Endothelial cell of umbilical vein (primary cell): ENCODE data around the gene RDX.

Experiments used
- EZH2 ChIP-seq: IDR thresholded peaks from 2 replicates; pipeline ENCODE4 v1.6.1; 2012; ENCODE audit warnings: borderline replicate concordance, low read depth, mild to moderate bottlenecking, moderate library complexity, low read length, inconsistent platforms; ENCODE audit not compliant: severe bottlenecking
- FOS ChIP-seq: IDR thresholded peaks from 2 replicates; pipeline ENCODE4 v1.6.1; 2011; ENCODE audit warnings: mild to moderate bottlenecking, low read length, moderate library complexity, borderline replicate concordance; ENCODE audit not compliant: insufficient read depth
- GATA2 ChIP-seq: IDR thresholded peaks from 2 replicates; pipeline ENCODE4 v1.7.0; 2011; ENCODE audit warnings: low read depth, mild to moderate bottlenecking, moderate library complexity, mixed read lengths, low read length; ENCODE audit not compliant: insufficient read length, insufficient read depth
- JUN ChIP-seq: IDR thresholded peaks from 2 replicates; pipeline ENCODE4 v1.6.1; 2011; ENCODE audit warnings: borderline replicate concordance, low read depth; ENCODE audit not compliant: insufficient read length, insufficient read depth
- MAX ChIP-seq: IDR thresholded peaks from 2 replicates; pipeline ENCODE4 v1.6.1; 2011; ENCODE audit not compliant: insufficient read depth, insufficient read length
- MYC ChIP-seq: IDR thresholded peaks from one replicate; pipeline ENCODE4 v1.6.1; 2011; ENCODE audit warnings: mild to moderate bottlenecking, low read depth, low read length
- POLR2A ChIP-seq: IDR thresholded peaks from 2 replicates; pipeline ENCODE4 v1.6.1; 2012; ENCODE audit warnings: low read depth, mild to moderate bottlenecking, control low read depth, low read length
- POLR2AphosphoS5 ChIP-seq: IDR thresholded peaks from 2 replicates; pipeline ENCODE4 v1.6.1; 2012; ENCODE audit warnings: low read depth, mild to moderate bottlenecking, control low read depth, low read length, moderate library complexity; ENCODE audit not compliant: insufficient read depth
- TF ChIP-seq, protein P1 (sequence below), 2 donors: IDR thresholded peaks; 1 replicate in 1 of 2; 2 replicates in 1 of 2; pipeline ENCODE4 v1.5.1; 2011; ENCODE audit warnings: low read length in 2 of 2, mild to moderate bottlenecking in 2 of 2, moderate library complexity in 2 of 2, control low read depth in 1 of 2, inconsistent platforms in 1 of 2, low read depth in 1 of 2; ENCODE audit not compliant: insufficient read depth in 1 of 2; ENCODE audit errors: extremely low read depth in 1 of 2

DNA sequence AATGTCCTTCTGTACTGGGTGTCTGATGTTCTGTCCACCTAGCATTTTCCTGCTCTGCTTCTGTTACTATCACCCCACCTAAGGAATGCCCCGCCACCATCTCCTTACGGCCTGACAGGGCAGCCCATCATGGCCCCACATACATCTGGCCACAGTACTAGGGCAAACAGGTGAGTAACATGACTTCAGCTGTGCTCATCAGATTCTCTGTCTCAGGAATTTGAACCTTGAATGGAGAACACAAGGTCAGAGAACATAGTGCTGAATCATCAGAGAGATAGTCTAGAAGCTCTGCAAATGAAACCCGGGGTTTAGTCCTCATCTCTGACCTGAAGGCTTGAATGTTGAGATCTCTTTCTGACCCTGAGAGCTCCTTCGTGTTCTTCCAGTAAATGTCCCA, 170.8 kb downstream of the RDX start:
- TF ChIP-seq POLR2A (no peak), MYC (no peak), POLR2AphosphoS5 (no peak), MAX (no peak), EZH2 (no peak), JUN (no peak), GATA2 (no peak), FOS (no peak)
- TF ChIP-seq, protein P1, sequence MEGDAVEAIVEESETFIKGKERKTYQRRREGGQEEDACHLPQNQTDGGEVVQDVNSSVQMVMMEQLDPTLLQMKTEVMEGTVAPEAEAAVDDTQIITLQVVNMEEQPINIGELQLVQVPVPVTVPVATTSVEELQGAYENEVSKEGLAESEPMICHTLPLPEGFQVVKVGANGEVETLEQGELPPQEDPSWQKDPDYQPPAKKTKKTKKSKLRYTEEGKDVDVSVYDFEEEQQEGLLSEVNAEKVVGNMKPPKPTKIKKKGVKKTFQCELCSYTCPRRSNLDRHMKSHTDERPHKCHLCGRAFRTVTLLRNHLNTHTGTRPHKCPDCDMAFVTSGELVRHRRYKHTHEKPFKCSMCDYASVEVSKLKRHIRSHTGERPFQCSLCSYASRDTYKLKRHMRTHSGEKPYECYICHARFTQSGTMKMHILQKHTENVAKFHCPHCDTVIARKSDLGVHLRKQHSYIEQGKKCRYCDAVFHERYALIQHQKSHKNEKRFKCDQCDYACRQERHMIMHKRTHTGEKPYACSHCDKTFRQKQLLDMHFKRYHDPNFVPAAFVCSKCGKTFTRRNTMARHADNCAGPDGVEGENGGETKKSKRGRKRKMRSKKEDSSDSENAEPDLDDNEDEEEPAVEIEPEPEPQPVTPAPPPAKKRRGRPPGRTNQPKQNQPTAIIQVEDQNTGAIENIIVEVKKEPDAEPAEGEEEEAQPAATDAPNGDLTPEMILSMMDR (IDR thresholded peaks at IDR 0.05; ENCODE audit: extremely low read depth in 1 of 2, insufficient read depth in 1 of 2, low read depth in 1 of 2, low read length in 2 of 2), result no peak
